H1 (cell line): ENCODE results near the gene ATG2B.

Source experiments
- POLR2A ChIP-seq, 2 experiments: IDR thresholded peaks; 1 replicate in 1 of 2; 2 replicates in 1 of 2; pipeline ENCODE4 v1.6.1; 2011; ENCODE audit warnings: low read depth in 2 of 2, low read length in 2 of 2, mild to moderate bottlenecking in 2 of 2; ENCODE audit errors: control extremely low read depth in 1 of 2
- POLR2AphosphoS5 ChIP-seq: IDR thresholded peaks from 2 replicates; pipeline ENCODE4 v1.6.1; 2011; ENCODE audit warnings: low read depth, low read length
- RFX5 ChIP-seq: IDR thresholded peaks from 2 replicates; pipeline ENCODE4 v1.6.1; 2011; ENCODE audit warnings: low read depth, low read length, improper control_type of control experiment, borderline replicate concordance
- SIX5 ChIP-seq: IDR thresholded peaks from 2 replicates; pipeline ENCODE4 v1.6.1; 2011; ENCODE audit warnings: mild to moderate bottlenecking, low read depth, low read length
- SP1 ChIP-seq: IDR thresholded peaks from 2 replicates; pipeline ENCODE4 v1.6.1; 2011; ENCODE audit warnings: low read depth, low read length
- TF ChIP-seq, protein P1 (sequence below), 3 experiments: IDR thresholded peaks; 1 replicate in 2 of 3; 2 replicates in 1 of 3; pipeline versions ENCODE4 v1.5.1 to v1.6.1; 2011; ENCODE audit warnings: low read length in 3 of 3, mild to moderate bottlenecking in 3 of 3, inconsistent platforms in 2 of 3, low read depth in 1 of 3, moderate library complexity in 1 of 3; ENCODE audit not compliant: insufficient read depth in 1 of 3; ENCODE audit errors: control extremely low read depth in 1 of 3
- TF ChIP-seq, protein P2 (sequence below): IDR thresholded peaks from 2 replicates; pipeline ENCODE4 v1.6.1; 2011; ENCODE audit warnings: low read depth, mild to moderate bottlenecking, low read length; ENCODE audit not compliant: insufficient read depth
- TF ChIP-seq, protein P3 (sequence below): IDR thresholded peaks from 2 replicates; pipeline ENCODE4 v1.6.1; 2012; ENCODE audit warnings: inconsistent platforms
- TF ChIP-seq, protein P4 (sequence below): IDR thresholded peaks from 2 replicates; pipeline ENCODE4 v1.6.1; 2011; ENCODE audit warnings: low read length, improper control_type of control experiment

DNA sequence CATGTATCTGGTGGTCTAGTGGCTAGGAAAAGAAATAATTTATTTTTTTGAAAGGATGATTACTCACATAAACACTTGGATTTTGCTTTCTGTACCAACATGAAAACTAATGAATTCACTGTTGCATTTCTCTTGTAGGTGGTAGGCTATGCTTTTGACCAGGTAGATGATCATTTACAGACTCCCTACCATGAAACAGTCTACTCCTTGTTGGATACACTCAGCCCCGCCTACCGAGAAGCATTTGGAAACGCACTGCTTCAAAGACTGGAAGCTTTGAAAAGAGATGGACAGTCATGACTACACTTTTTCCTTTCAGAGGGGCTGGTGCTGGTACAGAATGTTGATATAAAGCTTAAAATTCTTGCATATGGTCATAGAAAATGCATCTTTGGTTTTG is 22.2 kb upstream of the ATG2B start:
- TF ChIP-seq POLR2AphosphoS5 = no peak
- TF ChIP-seq, protein P1, sequence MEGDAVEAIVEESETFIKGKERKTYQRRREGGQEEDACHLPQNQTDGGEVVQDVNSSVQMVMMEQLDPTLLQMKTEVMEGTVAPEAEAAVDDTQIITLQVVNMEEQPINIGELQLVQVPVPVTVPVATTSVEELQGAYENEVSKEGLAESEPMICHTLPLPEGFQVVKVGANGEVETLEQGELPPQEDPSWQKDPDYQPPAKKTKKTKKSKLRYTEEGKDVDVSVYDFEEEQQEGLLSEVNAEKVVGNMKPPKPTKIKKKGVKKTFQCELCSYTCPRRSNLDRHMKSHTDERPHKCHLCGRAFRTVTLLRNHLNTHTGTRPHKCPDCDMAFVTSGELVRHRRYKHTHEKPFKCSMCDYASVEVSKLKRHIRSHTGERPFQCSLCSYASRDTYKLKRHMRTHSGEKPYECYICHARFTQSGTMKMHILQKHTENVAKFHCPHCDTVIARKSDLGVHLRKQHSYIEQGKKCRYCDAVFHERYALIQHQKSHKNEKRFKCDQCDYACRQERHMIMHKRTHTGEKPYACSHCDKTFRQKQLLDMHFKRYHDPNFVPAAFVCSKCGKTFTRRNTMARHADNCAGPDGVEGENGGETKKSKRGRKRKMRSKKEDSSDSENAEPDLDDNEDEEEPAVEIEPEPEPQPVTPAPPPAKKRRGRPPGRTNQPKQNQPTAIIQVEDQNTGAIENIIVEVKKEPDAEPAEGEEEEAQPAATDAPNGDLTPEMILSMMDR (IDR thresholded peaks at IDR 0.05; ENCODE audit: control extremely low read depth in 1 of 3, insufficient read depth in 1 of 3, low read depth in 1 of 3, low read length in 3 of 3) = no peak
- TF ChIP-seq SP1 = no peak
- TF ChIP-seq, protein P2, sequence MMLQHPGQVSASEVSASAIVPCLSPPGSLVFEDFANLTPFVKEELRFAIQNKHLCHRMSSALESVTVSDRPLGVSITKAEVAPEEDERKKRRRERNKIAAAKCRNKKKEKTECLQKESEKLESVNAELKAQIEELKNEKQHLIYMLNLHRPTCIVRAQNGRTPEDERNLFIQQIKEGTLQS = no peak
- no peak for TF ChIP-seq RFX5
- TF ChIP-seq POLR2A (IDR thresholded peaks at IDR 0.05; ENCODE audit: control extremely low read depth in 1 of 2, low read depth in 2 of 2, low read length in 2 of 2) = no peak
- TF ChIP-seq, protein P3, sequence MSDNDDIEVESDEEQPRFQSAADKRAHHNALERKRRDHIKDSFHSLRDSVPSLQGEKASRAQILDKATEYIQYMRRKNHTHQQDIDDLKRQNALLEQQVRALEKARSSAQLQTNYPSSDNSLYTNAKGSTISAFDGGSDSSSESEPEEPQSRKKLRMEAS = no peak
- TF ChIP-seq, protein P4, sequence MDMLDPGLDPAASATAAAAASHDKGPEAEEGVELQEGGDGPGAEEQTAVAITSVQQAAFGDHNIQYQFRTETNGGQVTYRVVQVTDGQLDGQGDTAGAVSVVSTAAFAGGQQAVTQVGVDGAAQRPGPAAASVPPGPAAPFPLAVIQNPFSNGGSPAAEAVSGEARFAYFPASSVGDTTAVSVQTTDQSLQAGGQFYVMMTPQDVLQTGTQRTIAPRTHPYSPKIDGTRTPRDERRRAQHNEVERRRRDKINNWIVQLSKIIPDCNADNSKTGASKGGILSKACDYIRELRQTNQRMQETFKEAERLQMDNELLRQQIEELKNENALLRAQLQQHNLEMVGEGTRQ = no peak
- TF ChIP-seq SIX5 = no peak
